Dendritic cell treated with granulocyte-macrophage colony-stimulating factor and Interleukin-4, amounts not matched to agents 40 ng/mL and 50 ng/mL, for 4 days (primary cell): ENCODE results near the gene PLEK.
A peak's percentile ranks its signal among the peaks of the same experiment; 100 is the strongest.
"Not testable (repeated sequence)": the region's sequence is repeated elsewhere in the genome, so short reads cannot be mapped to it uniquely, and the experiment has no call there.

Experiments used
- H3K27ac Mint-ChIP-seq: one replicate; pipeline ENCODE4 v1.8.0; 2022; ENCODE audit warnings: mild to moderate bottlenecking, mixed read lengths
- H3K27me3 Mint-ChIP-seq: one replicate; pipeline ENCODE4 v1.8.0; 2022; ENCODE audit warnings: mild to moderate bottlenecking, mixed read lengths
- H3K36me3 Mint-ChIP-seq: one replicate; pipeline ENCODE4 v1.8.0; 2022; ENCODE audit warnings: low read depth, mixed read lengths
- H3K4me1 Mint-ChIP-seq: one replicate; pipeline ENCODE4 v1.8.0; 2022; ENCODE audit warnings: low read depth, mixed read lengths
- H3K4me3 Mint-ChIP-seq: one replicate; pipeline ENCODE4 v1.8.0; 2022; ENCODE audit warnings: mild to moderate bottlenecking, moderate library complexity, mixed read lengths
- H3K9me3 Mint-ChIP-seq: one replicate; pipeline ENCODE4 v1.8.0; 2022; ENCODE audit warnings: mixed read lengths
- intact Hi-C: fragments of 100-400 bp; cut with micrococcal nuclease; formaldehyde crosslinking; loops from one replicate; pipeline ENCODE4 v1.15.0; 2022

The PLEK gene

GRCh38 chr2:68438455-68439303 is 73.6 kb downstream of the PLEK start:
- peak overlapping the region; percentile 65 for H3K4me3 Mint-ChIP-seq
- H3K9me3 Mint-ChIP-seq: peaks cover 9% of the 10 kb centered on the region
- no peaks in the 10 kb centered on the region for H3K27me3 Mint-ChIP-seq
- peak overlapping the region; percentile 89 for H3K27ac Mint-ChIP-seq
- intact Hi-C loops: no loop called here
- H3K4me1 Mint-ChIP-seq: peaks cover 54% of the 10 kb centered on the region
- H3K36me3 Mint-ChIP-seq: no peaks in the 10 kb centered on the region

GRCh38 chr2:68441179-68441993 is 76.3 kb downstream of the PLEK start:
- Mint-ChIP-seq H3K4me3 (peak overlapping the region; percentile 17), H3K36me3 (no peaks in the 10 kb centered on the region), H3K27ac (peak overlapping the region; percentile 83), H3K27me3 (no peaks in the 10 kb centered on the region), H3K9me3 (no peaks in the 10 kb centered on the region), H3K4me1 (peaks cover 45% of the 10 kb centered on the region)
- intact Hi-C loops: loop anchor here (1.0 to 10.0 kb wide), 5 partner anchors 15 to 319 kb away; no protein-coding TSS in a partner anchor

- Mint-ChIP-seq H3K9me3 (peaks cover 2% of the 10 kb centered on the region), H3K4me1 (peaks cover 39% of the 10 kb centered on the region), H3K27me3 (no peaks in the 10 kb centered on the region), H3K4me3 (no peak overlapping the region), H3K36me3 (no peaks in the 10 kb centered on the region), H3K27ac (no peak overlapping the region)
- intact Hi-C loops: loop anchor here (1.0 to 10.0 kb wide), 5 partner anchors 15 to 320 kb away; no protein-coding TSS in a partner anchor
Measured at GRCh38 chr2:68441994-68442322, 76.9 kb downstream of the PLEK start.

- H3K9me3 Mint-ChIP-seq: peaks cover 26% of the 10 kb centered on the region
- not testable (repeated sequence) for H3K27ac Mint-ChIP-seq, H3K4me3 Mint-ChIP-seq, H3K27me3 Mint-ChIP-seq, H3K4me1 Mint-ChIP-seq, H3K36me3 Mint-ChIP-seq
- intact Hi-C loops: loop anchor here (10.0 kb wide), 1 partner anchor 162 kb away; no protein-coding TSS in a partner anchor
Measured at GRCh38 chr2:68446425-68446824, 81.3 kb downstream of the PLEK start.
